Loucy (cell line): ENCODE results near the gene RASGRP1.

Experiments
- H2AFZ ChIP-seq: fragments of 200-600 bp; sonication (generic); 2 replicates; pipeline ENCODE4 v1.6.0; 2016; ENCODE audit warnings: antibody characterized with exemption, mild to moderate bottlenecking, low read length, moderate library complexity
- H3F3A ChIP-seq: fragments of 200-600 bp; 2 replicates; pipeline ENCODE4 v1.6.0; 2016; ENCODE audit warnings: antibody characterized with exemption, low read depth, mild to moderate bottlenecking
- H3K27me3 ChIP-seq: fragments of 200-600 bp; sonication (generic); 2 replicates; pipeline ENCODE4 v1.6.1; 2014; ENCODE audit warnings: low read length, mild to moderate bottlenecking; ENCODE audit not compliant: insufficient read depth, poor library complexity, severe bottlenecking
- H3K36me3 ChIP-seq: fragments of 200-600 bp; sonication (generic); 2 replicates; pipeline ENCODE4 v1.6.1; 2016; ENCODE audit warnings: low read length; ENCODE audit not compliant: insufficient read depth
- H3K4me1 ChIP-seq: fragments of 200-600 bp; sonication (generic); 2 replicates; pipeline ENCODE4 v1.5.1; 2014; ENCODE audit warnings: low read length, mild to moderate bottlenecking; ENCODE audit not compliant: insufficient read depth, poor library complexity, severe bottlenecking
- H3K4me2 ChIP-seq: fragments of 200-600 bp; sonication (generic); 2 replicates; pipeline ENCODE4 v1.6.0; 2014; ENCODE audit warnings: antibody characterized with exemption, low read length, low read depth, mild to moderate bottlenecking; ENCODE audit not compliant: poor library complexity, severe bottlenecking
- H3K4me3 ChIP-seq: fragments of 200-600 bp; sonication (generic); 2 replicates; pipeline ENCODE4 v1.5.1; 2014; ENCODE audit warnings: low read length, mild to moderate bottlenecking, mixed read lengths; ENCODE audit not compliant: poor library complexity, severe bottlenecking
- H3K79me2 ChIP-seq: fragments of 200-600 bp; sonication (generic); 2 replicates; pipeline ENCODE4 v1.6.1; 2014; ENCODE audit warnings: low read length; ENCODE audit not compliant: insufficient read depth
- H3K9ac ChIP-seq: fragments of 200-600 bp; sonication (generic); 2 replicates; pipeline ENCODE4 v1.6.0; 2014; ENCODE audit warnings: mild to moderate bottlenecking, low read depth, low read length, moderate library complexity; ENCODE audit not compliant: poor library complexity, severe bottlenecking
- H3K9me2 ChIP-seq: fragments of 200-600 bp; sonication (generic); replicated peaks from 2 replicates; pipeline ENCODE4 v1.6.1; 2016; ENCODE audit warnings: low read depth, low read length, mixed read lengths
- H3K9me3 ChIP-seq: fragments of 200-600 bp; sonication (generic); 2 replicates; pipeline ENCODE4 v1.6.1; 2014; ENCODE audit warnings: mild to moderate bottlenecking, antibody characterized with exemption, low read length, low read depth; ENCODE audit not compliant: insufficient read depth
- H4K20me1 ChIP-seq: fragments of 200-600 bp; sonication (generic); 2 replicates; pipeline ENCODE4 v1.6.0; 2014; ENCODE audit warnings: antibody characterized with exemption, low read length, mild to moderate bottlenecking; ENCODE audit not compliant: insufficient read depth, poor library complexity, severe bottlenecking
- CTCF ChIP-seq: fragments of 200-600 bp; sonication (generic); conservative IDR thresholded peaks from 2 replicates; pipeline ENCODE4 v1.5.1; 2014; ENCODE audit warnings: mild to moderate bottlenecking, antibody characterized with exemption, low read length
- EZH2phosphoT487 ChIP-seq: fragments of 200-600 bp; IDR thresholded peaks from 2 replicates; pipeline ENCODE4 v1.6.1; 2018; ENCODE audit warnings: antibody characterized with exemption, mild to moderate bottlenecking, moderate library complexity, borderline replicate concordance

RASGRP1 gene

DNA sequence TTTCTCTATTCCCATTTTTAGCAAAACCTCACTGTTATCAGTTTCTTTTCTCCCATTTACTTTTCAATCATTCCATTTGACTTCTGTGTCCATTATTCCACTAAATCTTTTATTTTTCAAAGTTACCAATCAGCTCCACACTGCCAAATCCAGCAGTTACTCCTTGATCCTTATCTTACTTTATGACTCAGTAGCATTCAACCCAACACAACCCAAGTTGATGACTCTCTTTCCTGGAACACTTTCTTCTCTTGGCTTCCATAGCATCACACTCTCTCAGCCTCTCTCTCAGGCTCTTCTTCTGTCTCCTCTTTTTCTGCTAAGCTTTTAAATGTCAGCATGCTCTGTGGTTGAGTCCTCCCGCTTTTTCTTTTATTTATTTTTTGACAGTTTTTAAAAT is 36.3 kb downstream of the RASGRP1 start:
- Histone ChIP-seq H3K4me2 (no peak overlapping the region), H4K20me1 (no peaks in the 10 kb centered on the region), H3K9me3 (no peaks in the 10 kb centered on the region), H3F3A (no peaks in the 10 kb centered on the region), H3K9ac (no peak overlapping the region), H3K27me3 (no peaks in the 10 kb centered on the region), H3K79me2 (0 out of 2 replicates have a peak, but pooled peaks cover 3% of the 10 kb centered on the region), H3K9me2 (no peaks in the 10 kb centered on the region), H3K36me3 (peaks cover 25% of the 10 kb centered on the region; the same call in 1 of the 2 replicates), H2AFZ (no peak overlapping the region), H3K4me1 (no peaks in the 10 kb centered on the region), H3K4me3 (no peak overlapping the region)
- TF ChIP-seq EZH2phosphoT487 = no peak
- TF ChIP-seq CTCF = no peak

DNA sequence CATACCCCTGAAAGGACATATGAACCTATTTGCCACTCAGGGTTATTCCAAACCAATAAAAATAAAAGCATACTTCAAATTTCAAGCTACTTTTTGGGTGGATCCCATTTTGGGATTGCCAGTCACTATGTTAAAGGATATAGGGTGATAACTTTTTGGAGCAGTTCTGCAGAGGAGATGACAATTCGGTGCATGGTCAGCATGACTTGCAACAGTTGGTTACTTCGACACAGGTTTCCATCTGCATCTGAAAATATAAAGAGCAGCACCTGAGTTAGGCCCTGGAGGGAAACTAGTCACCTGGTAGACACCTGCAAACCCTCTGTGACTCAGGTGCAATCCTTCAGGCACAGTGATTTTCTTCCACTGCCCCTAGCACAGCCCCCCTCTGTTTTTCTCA is 38.5 kb downstream of the RASGRP1 start:
- TF ChIP-seq CTCF (no peak), EZH2phosphoT487 (no peak)
- H3K27me3 ChIP-seq = no peaks in the 10 kb centered on the region

DNA sequence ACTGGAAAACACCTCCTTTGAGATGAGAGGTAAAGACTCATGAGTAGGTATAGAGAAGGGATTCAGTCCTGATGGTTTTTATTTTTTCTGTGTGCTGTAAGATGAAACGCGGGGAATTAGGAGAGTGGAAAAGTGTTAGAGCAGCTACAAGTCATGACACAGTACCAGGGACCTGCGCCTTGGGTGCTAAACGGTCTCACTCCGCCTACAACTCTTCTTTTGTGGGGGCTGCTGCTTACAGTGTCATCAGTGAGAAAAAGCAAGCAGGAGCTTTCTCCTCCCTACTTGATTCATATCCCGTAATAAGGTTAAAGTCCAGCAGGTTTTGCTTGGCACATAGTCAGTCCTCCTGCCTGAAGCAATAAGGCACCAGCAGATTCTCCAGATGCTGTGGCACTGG is 39.1 kb downstream of the RASGRP1 start:
- H3K9ac ChIP-seq = no peak overlapping the region
- H3K79me2 ChIP-seq = 0 out of 2 replicates have a peak, but pooled peaks cover 3% of the 10 kb centered on the region
- H3K27me3 ChIP-seq = no peaks in the 10 kb centered on the region
- H3K4me2 ChIP-seq = no peak overlapping the region
- H2AFZ ChIP-seq = no peak overlapping the region
- peaks cover 31% of the 10 kb centered on the region; the same call in 1 of the 2 replicates for H3K36me3 ChIP-seq
- TF ChIP-seq EZH2phosphoT487 (no peak), CTCF (no peak)
- no peak overlapping the region for H3K4me3 ChIP-seq
- H3F3A ChIP-seq = no peaks in the 10 kb centered on the region
- no peaks in the 10 kb centered on the region for H4K20me1 ChIP-seq
- no peaks in the 10 kb centered on the region for H3K4me1 ChIP-seq
- no peaks in the 10 kb centered on the region for H3K9me2 ChIP-seq
- H3K9me3 ChIP-seq = no peaks in the 10 kb centered on the region

More for the DNA sequence above, 38.5 kb downstream of the RASGRP1 start:
- Histone ChIP-seq H3K4me3 (no peak overlapping the region), H3K79me2 (0 out of 2 replicates have a peak, but pooled peaks cover 3% of the 10 kb centered on the region), H3K4me1 (no peaks in the 10 kb centered on the region), H3K9me2 (no peaks in the 10 kb centered on the region), H3F3A (no peaks in the 10 kb centered on the region), H3K4me2 (no peak overlapping the region), H2AFZ (no peak overlapping the region), H4K20me1 (no peaks in the 10 kb centered on the region), H3K9ac (no peak overlapping the region), H3K9me3 (no peaks in the 10 kb centered on the region), H3K36me3 (peaks cover 31% of the 10 kb centered on the region; the same call in 1 of the 2 replicates)
